Stimulated activated CD4-positive, alpha-beta T cell treated with anti-CD3 and anti-CD28 coated beads, Interleukin-15, amount 100 ng/mL, for 48 hours (primary cell): ENCODE measurements around the gene PXYLP1.
A peak's percentile ranks its signal among the peaks of the same experiment; 100 is the strongest.
"Not testable (repeated sequence)": the region's sequence is repeated elsewhere in the genome, so short reads cannot be mapped to it uniquely, and the experiment has no call there.

Experiments used
- DNase-seq, 2 donors: peaks; one replicate each; pipeline ENCODE4 v3.0.0-alpha.2; 2020; ENCODE audit warnings: low read depth in 2 of 2

Gene PXYLP1

GRCh38 chr3:141231101-141231951 lies at the start of gene PXYLP1:
TSS of gene PXYLP1 (plus strand) at chr3:141231825. CDS start at chr3:141260176, 28,351 bp downstream.
- DNase-seq: peak; percentile 77 to 90

GRCh38 chr3:141183606-141184005 lies 48.0 kb upstream of the PXYLP1 start:
- DNase-seq: no peak

- DNase-seq: no peak
These were observed 47.2 kb upstream of the PXYLP1 start for GRCh38 chr3:141184430-141184829.

GRCh38 chr3:141191097-141191749 lies 40.4 kb upstream of the PXYLP1 start:
- no peak for DNase-seq

- peak; percentile 93 to 96 for DNase-seq
These were observed 39.3 kb upstream of the PXYLP1 start for GRCh38 chr3:141192345-141192744.

- no peak for DNase-seq
These were observed 38.4 kb upstream of the PXYLP1 start for GRCh38 chr3:141193066-141193830.

GRCh38 chr3:141201122-141201521 lies 30.5 kb upstream of the PXYLP1 start:
- DNase-seq: no peak

GRCh38 chr3:141202682-141203081 lies 28.9 kb upstream of the PXYLP1 start:
- no peak for DNase-seq

- DNase-seq: no peak
These were observed 27.8 kb upstream of the PXYLP1 start for GRCh38 chr3:141203866-141204265.

- no peak for DNase-seq
These were observed 27.3 kb upstream of the PXYLP1 start for GRCh38 chr3:141204343-141204742.

GRCh38 chr3:141211306-141211705 lies 20.3 kb upstream of the PXYLP1 start:
- not testable (repeated sequence) for DNase-seq

GRCh38 chr3:141212101-141212500 lies 19.5 kb upstream of the PXYLP1 start:
- no peak for DNase-seq

- DNase-seq: no peak
These were observed 19.1 kb upstream of the PXYLP1 start for GRCh38 chr3:141212555-141212954.

- no peak for DNase-seq
These were observed 14.7 kb upstream of the PXYLP1 start for GRCh38 chr3:141216975-141217374.

- DNase-seq: no peak
These were observed 14.2 kb upstream of the PXYLP1 start for GRCh38 chr3:141217389-141217788.

- no peak for DNase-seq
These were observed 13.3 kb upstream of the PXYLP1 start for GRCh38 chr3:141218162-141218835.

GRCh38 chr3:141218926-141219325 lies 12.7 kb upstream of the PXYLP1 start:
- no peak for DNase-seq

- no peak for DNase-seq
These were observed 7.9 kb upstream of the PXYLP1 start for GRCh38 chr3:141223673-141224166.

- no peak for DNase-seq
These were observed 5.7 kb upstream of the PXYLP1 start for GRCh38 chr3:141225939-141226338.

GRCh38 chr3:141227216-141227615 lies 4.4 kb upstream of the PXYLP1 start:
- no peak for DNase-seq

GRCh38 chr3:141227752-141228151 lies 3.9 kb upstream of the PXYLP1 start:
- no peak for DNase-seq

GRCh38 chr3:141228395-141228794 lies 3.2 kb upstream of the PXYLP1 start:
- DNase-seq: no peak
